Measurements from ENCODE around the gene C19orf47. TPM values are rescaled to one million over a fixed set of nuclear protein-coding genes. Genes with fewer than 3 reads are reported as not detected.

The C19orf47 gene
- total and polyA plus RNA-seq, 8 donors: 0.58 to 59.7 (median 8.6) TPM

GRCh38 chr19:40395956-40396355 is 47.8 kb upstream of the C19orf47 start:
- Histone ChIP-seq H3K4me1 (peaks cover 0 to 18% (median 3%) of the 10 kb centered on the region in 4 donors), H3K27me3 (no peaks in the 10 kb centered on the region), H3K27ac (no peak overlapping the region), H3K36me3 (peaks cover 0 to 21% (median 11%) of the 10 kb centered on the region in 4 donors), H3K4me3 (no peak overlapping the region), H3K9me3 (no peaks in the 10 kb centered on the region)
- intact Hi-C loops (cut with DNase I; ENCODE audit: low total_unique reads): no loop called here
- 88 to 91% (median 90%) methylated on average over 14 of the region's 14 CpGs for WGBS, 5 donors
- no peak for TF ChIP-seq POLR2AphosphoS5 (IDR thresholded peaks at IDR 0.05)
- no peak for TF ChIP-seq POLR2A (IDR thresholded peaks at IDR 0.05)
- no peak for TF ChIP-seq EP300 (IDR thresholded peaks at IDR 0.05)
- DNase-seq: no peak

DNA sequence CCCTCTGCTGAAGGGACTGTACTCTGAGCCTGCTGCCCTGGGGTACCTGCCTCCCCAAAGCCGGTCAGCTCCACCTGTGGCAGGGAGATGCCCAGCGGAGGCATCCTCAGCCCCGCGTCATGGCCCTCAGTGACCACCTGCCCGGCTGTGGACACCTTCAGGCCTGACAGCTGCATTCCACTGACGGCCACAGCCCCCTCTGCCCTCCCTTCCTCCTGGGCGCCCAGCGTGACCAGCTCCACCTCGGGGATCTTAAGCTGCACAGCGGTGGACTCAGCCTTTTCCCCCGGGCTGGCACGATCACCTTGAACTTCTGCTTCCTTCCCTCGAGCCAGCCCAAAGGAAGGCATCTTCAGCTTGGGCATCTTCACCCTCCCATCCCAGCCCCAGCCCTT is 46.6 kb upstream of the C19orf47 start:
- H3K9me3 ChIP-seq: no peaks in the 10 kb centered on the region
- peaks cover 0 to 21% (median 11%) of the 10 kb centered on the region in 4 donors for H3K36me3 ChIP-seq
- no peak overlapping the region for H3K4me3 ChIP-seq
- 65 to 82% (median 76%) methylated on average over 6 to 13 of the region's 13 CpGs for WGBS, 5 donors
- intact Hi-C loops (cut with DNase I; ENCODE audit: low total_unique reads): no loop called here
- peaks cover 0 to 18% (median 3%) of the 10 kb centered on the region in 4 donors for H3K4me1 ChIP-seq
- H3K27ac ChIP-seq: no peak overlapping the region
- no peak for DNase-seq
- no peak for TF ChIP-seq EP300 (IDR thresholded peaks at IDR 0.05)
- no peak for TF ChIP-seq CTCF (IDR thresholded peaks at IDR 0.05)
- no peak for TF ChIP-seq POLR2A (IDR thresholded peaks at IDR 0.05)
- no peak for TF ChIP-seq POLR2AphosphoS5 (IDR thresholded peaks at IDR 0.05)
- H3K27me3 ChIP-seq: no peaks in the 10 kb centered on the region

DNA sequence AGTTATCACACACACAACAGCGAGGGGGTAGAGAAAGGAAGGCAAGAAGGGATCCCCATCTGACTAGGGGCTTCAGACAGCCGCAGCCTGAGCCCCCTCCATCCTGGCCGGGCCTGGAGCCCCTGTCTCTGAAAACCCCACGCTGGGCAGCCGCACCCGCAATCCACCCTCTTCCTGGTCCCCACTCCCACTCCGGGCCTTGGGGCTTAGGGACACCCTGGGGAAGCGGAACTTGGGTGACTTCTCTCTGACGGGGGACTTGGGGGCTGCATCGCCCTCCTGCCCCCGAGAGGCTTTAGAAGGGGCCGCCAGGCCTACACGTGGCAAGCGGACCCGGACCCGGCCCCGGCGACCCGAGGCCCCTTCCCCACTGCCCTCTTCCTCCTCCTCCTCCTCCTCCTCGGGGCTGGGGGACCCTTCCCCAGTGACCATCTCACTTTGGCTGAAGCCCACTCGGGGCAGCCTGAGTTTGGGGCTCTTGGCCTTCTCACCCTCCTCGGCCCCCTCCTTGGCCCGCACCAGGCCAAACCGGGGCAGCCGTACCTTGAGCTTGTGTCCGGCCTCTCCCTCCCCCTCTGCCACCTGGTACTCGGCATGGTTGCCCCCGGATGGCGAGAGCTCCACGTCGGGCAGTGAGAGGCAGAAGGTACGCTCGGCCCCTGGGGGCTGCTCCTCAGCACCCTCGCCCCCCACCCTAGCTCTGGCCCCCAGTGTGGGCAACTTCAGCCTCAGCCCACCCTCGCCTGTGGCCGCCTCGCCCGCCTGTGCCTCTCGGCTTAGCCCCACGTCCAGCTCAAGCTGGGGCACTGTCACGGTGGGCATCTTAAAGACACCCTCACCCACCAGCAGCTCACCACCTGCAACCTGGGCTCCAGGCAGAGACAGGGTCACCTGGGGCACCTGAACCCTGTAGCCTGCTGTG is 46.0 kb upstream of the C19orf47 start:
- WGBS, 5 donors: 87 to 93% (median 90%) methylated on average over 30 to 41 of the region's 41 CpGs

DNA sequence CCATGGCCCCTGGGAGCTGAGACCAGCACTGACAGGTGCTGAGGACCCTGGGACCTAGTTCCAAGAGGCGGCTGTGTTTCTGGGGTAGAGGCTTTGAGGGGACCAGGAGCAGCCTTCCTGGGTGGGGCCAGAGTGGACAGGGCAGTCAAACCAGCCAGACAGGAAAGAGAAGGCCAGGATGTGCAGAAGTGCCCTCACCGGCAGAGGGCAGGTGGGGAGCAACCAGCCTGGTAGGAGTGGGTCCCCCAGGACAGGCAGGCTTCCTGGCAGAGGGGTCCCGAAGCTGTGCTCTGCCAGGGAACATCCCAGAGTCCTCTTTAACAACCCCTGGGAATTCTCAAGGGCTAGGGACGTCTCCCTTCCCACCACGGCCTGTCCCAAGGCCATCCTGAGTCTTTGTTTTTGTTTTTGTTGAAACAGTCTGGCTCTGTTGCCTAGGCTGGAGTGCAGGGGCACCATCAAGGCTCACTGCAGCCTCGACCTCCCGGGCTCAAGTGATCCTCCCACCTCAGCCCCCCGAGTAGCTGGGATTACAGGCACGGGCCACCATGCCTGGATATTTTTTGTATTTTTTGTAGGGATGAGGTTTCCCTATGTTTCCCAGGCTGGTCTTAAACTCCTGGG is 44.8 kb upstream of the C19orf47 start:
- no peak for TF ChIP-seq EP300 (IDR thresholded peaks at IDR 0.05)
- peak in 2 of 7 experiments; percentile 14 to 38 for TF ChIP-seq CTCF (IDR thresholded peaks at IDR 0.05)
- H3K36me3 ChIP-seq: peaks cover 0 to 21% (median 11%) of the 10 kb centered on the region in 4 donors
- no peaks in the 10 kb centered on the region for H3K27me3 ChIP-seq
- no peak overlapping the region for H3K27ac ChIP-seq
- WGBS, 5 donors: 42 to 59% (median 48%) methylated on average over 9 of the region's 9 CpGs
- intact Hi-C loops (cut with DNase I; ENCODE audit: low total_unique reads): no loop called here
- H3K4me1 ChIP-seq: peaks cover 0 to 8% (median 0%) of the 10 kb centered on the region in 4 donors
- no peak overlapping the region for H3K4me3 ChIP-seq
- no peaks in the 10 kb centered on the region for H3K9me3 ChIP-seq
- peak; percentile 53 to 75 for DNase-seq

More for the DNA sequence above, 46.0 kb upstream of the C19orf47 start:
- peaks cover 0 to 17% (median 3%) of the 10 kb centered on the region in 4 donors for H3K4me1 ChIP-seq
- no peaks in the 10 kb centered on the region for H3K9me3 ChIP-seq
- H3K4me3 ChIP-seq: no peak overlapping the region
- intact Hi-C loops (cut with DNase I; ENCODE audit: low total_unique reads): no loop called here
- no peaks in the 10 kb centered on the region for H3K27me3 ChIP-seq
- peaks cover 0 to 21% (median 11%) of the 10 kb centered on the region in 4 donors for H3K36me3 ChIP-seq
- no peak overlapping the region for H3K27ac ChIP-seq
- TF ChIP-seq POLR2A (IDR thresholded peaks at IDR 0.05) (no peak), EP300 (IDR thresholded peaks at IDR 0.05) (no peak), POLR2AphosphoS5 (IDR thresholded peaks at IDR 0.05) (no peak), CTCF (IDR thresholded peaks at IDR 0.05) (no peak)
- DNase-seq: no peak
